Activated B cell treated with CpG ODN at 0.5 μM for 24 hours (primary cell): ENCODE data around the gene BBOF1. TPM values are rescaled to one million over a fixed set of nuclear protein-coding genes. Genes with fewer than 3 reads are reported as not detected.
"Not testable (repeated sequence)": the region's sequence is repeated elsewhere in the genome, so short reads cannot be mapped to it uniquely, and the experiment has no call there.

ENCODE experiments used
- ATAC-seq: fragments of 200-7000 bp; cut with Tn5 transposase; one replicate; pipeline ENCODE4 v1.10.0; 2021; ENCODE audit warnings: low read depth, mild to moderate bottlenecking, moderate library complexity
- CTCF ChIA-PET: fragments of 350-600 bp; sonication (Branson Sonifier 250); formaldehyde crosslinking; loops from one replicate; lab custom pipeline; 2021; ENCODE audit warnings: antibody characterized with exemption; lab: Charles Lee
- POLR2A ChIA-PET: fragments of 350-600 bp; sonication (Branson Sonifier 250); formaldehyde crosslinking; loops from one replicate; lab custom pipeline; 2021; ENCODE audit warnings: antibody characterized with exemption; lab: Charles Lee
- DNase-seq: peaks from one replicate; pipeline ENCODE4 v3.0.0; 2022
- H3K27ac Mint-ChIP-seq: one replicate; pipeline ENCODE4 v1.8.0; 2020; ENCODE audit warnings: mixed read lengths
- H3K27me3 Mint-ChIP-seq: one replicate; pipeline ENCODE4 v1.8.0; 2021; ENCODE audit warnings: mixed read lengths
- H3K36me3 Mint-ChIP-seq: one replicate; pipeline ENCODE4 v1.8.0; 2021; ENCODE audit warnings: low read depth, mixed read lengths
- H3K4me1 Mint-ChIP-seq: one replicate; pipeline ENCODE4 v1.8.0; 2021; ENCODE audit warnings: mixed read lengths
- H3K4me3 Mint-ChIP-seq: one replicate; pipeline ENCODE4 v1.8.0; 2020; ENCODE audit warnings: mild to moderate bottlenecking, mixed read lengths
- H3K9me3 Mint-ChIP-seq: one replicate; pipeline ENCODE4 v1.8.0; 2020; ENCODE audit warnings: mixed read lengths
- CTCF ChIP-seq: fragments of 200-600 bp; IDR thresholded peaks from one replicate; pipeline ENCODE4 v1.8.0; 2022; ENCODE audit warnings: antibody characterized with exemption, mild to moderate bottlenecking
- intact Hi-C: fragments of 100-400 bp; cut with micrococcal nuclease; formaldehyde crosslinking; loops from one replicate; pipeline ENCODE4 v1.15.1; 2024
- total RNA-seq: library from RNA; stranded (reverse); gene quantifications from 2 replicates; pipeline ENCODE4 v1.2.3, GENCODE V29; 2022

The BBOF1 gene
- total RNA-seq, 1 donor from 2014 or later, result 1.6 TPM

DNA sequence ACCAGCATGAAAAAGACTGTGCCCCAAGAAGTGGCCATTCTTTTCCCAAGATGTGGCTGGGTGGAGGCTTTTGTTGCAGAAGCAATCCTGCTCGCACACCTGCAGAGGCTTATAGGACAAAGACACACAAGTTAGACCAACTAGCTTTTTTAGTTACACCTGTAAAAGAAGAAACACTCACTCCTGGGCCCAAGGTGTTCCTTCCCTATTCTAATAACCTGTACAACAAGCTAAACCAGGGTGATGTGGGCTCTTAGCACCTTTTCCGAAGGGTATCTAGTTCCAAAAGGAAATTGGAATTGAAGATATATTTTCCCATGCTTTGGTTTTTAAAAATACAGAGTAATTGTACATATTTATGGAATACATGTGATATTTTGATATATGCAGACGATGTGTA is 31.1 kb upstream of the BBOF1 start:
- POLR2A ChIA-PET, result no interaction called here
- no peak for ATAC-seq
- no peak for DNase-seq
- CTCF ChIA-PET, result no interaction called here
- Mint-ChIP-seq H3K4me3 (no peak overlapping the region), H3K27me3 (no peaks in the 10 kb centered on the region), H3K9me3 (no peaks in the 10 kb centered on the region), H3K4me1 (no peaks in the 10 kb centered on the region), H3K27ac (no peak overlapping the region), H3K36me3 (peaks cover 24% of the 10 kb centered on the region)
- intact Hi-C loops, result no loop called here
- TF ChIP-seq CTCF, result no peak

DNA sequence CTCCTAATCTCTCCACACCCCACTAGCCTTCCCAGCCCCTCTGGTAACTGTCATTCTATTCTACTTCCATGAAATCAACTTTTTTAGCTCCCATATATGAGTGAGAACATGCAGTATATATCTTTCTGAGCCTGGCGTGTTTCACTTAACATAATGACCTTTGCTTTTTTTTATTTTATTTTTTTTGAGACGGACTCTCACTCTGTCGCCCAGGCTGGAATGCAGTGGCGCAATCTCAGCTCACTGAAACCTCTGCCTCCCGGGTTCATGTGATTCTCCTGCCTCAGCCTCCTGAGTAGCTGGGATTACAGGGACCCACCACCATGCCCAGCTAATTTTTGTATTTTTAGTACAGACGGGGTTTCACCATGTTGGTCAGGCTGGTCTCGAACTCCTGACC is 30.5 kb upstream of the BBOF1 start:
- CTCF ChIA-PET, result not testable (repeated sequence)

GRCh38 chr14:73991092-73991491 is 28.1 kb upstream of the BBOF1 start:
- no peaks in the 10 kb centered on the region for H3K4me1 Mint-ChIP-seq
- DNase-seq (no peak), ATAC-seq (no peak)
- intact Hi-C loops, result no loop called here
- H3K36me3 Mint-ChIP-seq, result peaks cover 13% of the 10 kb centered on the region
- ChIA-PET CTCF (no interaction called here), POLR2A (interaction anchor here (0.6 kb wide), 1 partner anchor 319 kb away, joined by 3 read pairs; no protein-coding TSS in a partner anchor)
- no peak for TF ChIP-seq CTCF
- H3K27ac Mint-ChIP-seq, result no peak overlapping the region
- no peak overlapping the region for H3K4me3 Mint-ChIP-seq
- no peaks in the 10 kb centered on the region for H3K9me3 Mint-ChIP-seq
- no peaks in the 10 kb centered on the region for H3K27me3 Mint-ChIP-seq

More for the DNA sequence above, 30.5 kb upstream of the BBOF1 start:
- ATAC-seq, POLR2A ChIA-PET, H3K4me1 Mint-ChIP-seq, DNase-seq, H3K27ac Mint-ChIP-seq, H3K27me3 Mint-ChIP-seq, H3K9me3 Mint-ChIP-seq, intact Hi-C loops, H3K4me3 Mint-ChIP-seq: not testable (repeated sequence)
- H3K36me3 Mint-ChIP-seq, result peaks cover 24% of the 10 kb centered on the region

DNA sequence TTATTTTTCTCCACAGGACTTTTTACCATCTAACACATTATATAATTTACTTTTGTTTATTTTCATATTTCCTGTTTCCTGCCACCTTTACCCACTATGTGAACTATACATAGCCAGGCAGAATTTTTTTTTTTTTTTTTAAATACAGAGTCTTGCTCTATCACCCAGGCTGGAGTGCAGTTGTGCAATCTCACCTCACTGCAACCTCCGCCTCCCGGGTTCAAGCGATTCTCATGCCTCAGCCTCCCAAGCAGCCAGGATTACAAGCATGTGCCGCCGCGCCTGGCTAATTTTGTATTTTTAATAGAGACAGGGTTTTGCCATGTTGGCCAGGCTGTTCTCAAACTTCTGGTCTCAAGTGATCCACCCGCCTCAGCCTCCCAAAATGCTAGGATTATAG is 24.2 kb upstream of the BBOF1 start:
- POLR2A ChIA-PET, H3K27me3 Mint-ChIP-seq, DNase-seq, H3K4me1 Mint-ChIP-seq, ATAC-seq, intact Hi-C loops, CTCF ChIA-PET, H3K27ac Mint-ChIP-seq, H3K36me3 Mint-ChIP-seq, H3K4me3 Mint-ChIP-seq, H3K9me3 Mint-ChIP-seq: not testable (repeated sequence)

- ATAC-seq (no peak), DNase-seq (no peak)
- no peaks in the 10 kb centered on the region for H3K9me3 Mint-ChIP-seq
- no peaks in the 10 kb centered on the region for H3K4me1 Mint-ChIP-seq
- no peak for TF ChIP-seq CTCF
- ChIA-PET CTCF (no interaction called here), POLR2A (no interaction called here)
- no peak overlapping the region for H3K27ac Mint-ChIP-seq
- intact Hi-C loops, result no loop called here
- H3K4me3 Mint-ChIP-seq, result no peak overlapping the region
- peaks cover 5% of the 10 kb centered on the region for H3K36me3 Mint-ChIP-seq
- H3K27me3 Mint-ChIP-seq, result no peaks in the 10 kb centered on the region
These were observed 23.2 kb upstream of the BBOF1 start for GRCh38 chr14:73995977-73996378.

GRCh38 chr14:73996731-73997107 is 22.4 kb upstream of the BBOF1 start:
- no peak for DNase-seq
- Mint-ChIP-seq H3K27me3 (no peaks in the 10 kb centered on the region), H3K9me3 (no peaks in the 10 kb centered on the region), H3K4me1 (no peaks in the 10 kb centered on the region), H3K36me3 (peaks cover 5% of the 10 kb centered on the region), H3K4me3 (no peak overlapping the region), H3K27ac (no peak overlapping the region)
- ChIA-PET CTCF (no interaction called here), POLR2A (no interaction called here)
- intact Hi-C loops, result no loop called here
- ATAC-seq, result no peak
- no peak for TF ChIP-seq CTCF
